K562 (cell line): ENCODE data around the gene CDH16. TPM values are rescaled to one million over a fixed set of nuclear protein-coding genes. Genes with fewer than 3 reads are reported as not detected.

ENCODE experiments used
- BACH1 ChIP-seq: fragments of 200-800 bp; sonication (Bioruptor generic); IDR thresholded peaks from 2 replicates; pipeline ENCODE4 v1.6.1; 2016; ENCODE audit warnings: missing genetic modification characterization, missing compliant biosample characterization
- CCNT2 ChIP-seq: IDR thresholded peaks from 2 replicates; pipeline ENCODE4 v1.6.1; 2011; ENCODE audit warnings: borderline replicate concordance, low read depth, mild to moderate bottlenecking, moderate library complexity, mixed read lengths, low read length; ENCODE audit not compliant: insufficient read length; ENCODE audit errors: extremely low read depth
- MECOM ChIP-seq: fragments of 250-450 bp; sonication (Bioruptor Pico); IDR thresholded peaks from 2 replicates; pipeline ENCODE4 v1.8.0; 2022; ENCODE audit warnings: inconsistent platforms
- MXI1 ChIP-seq: IDR thresholded peaks from 2 replicates; pipeline ENCODE4 v1.6.1; 2011; ENCODE audit warnings: low read depth, mild to moderate bottlenecking, improper control_type of control experiment, low read length
- OTX1 ChIP-seq: fragments of 450-650 bp; formaldehyde crosslinking; IDR thresholded peaks from 2 replicates; pipeline ENCODE4 v1.4.0; 2022; ENCODE audit warnings: mild to moderate bottlenecking
- PRDM10 ChIP-seq: fragments of 450-650 bp; IDR thresholded peaks from 2 replicates; pipeline ENCODE4 v1.6.1; 2018; ENCODE audit not compliant: partially characterized antibody
- PREB ChIP-seq: sonication (generic); formaldehyde crosslinking; IDR thresholded peaks from 2 replicates; pipeline ENCODE4 v1.8.1; 2023; ENCODE audit warnings: mild to moderate bottlenecking, missing genetic modification reagents
- SP1 ChIP-seq: sonication (generic); formaldehyde crosslinking; IDR thresholded peaks from 2 replicates; pipeline ENCODE4 v1.8.1; 2022; ENCODE audit warnings: mild to moderate bottlenecking, missing genetic modification reagents
- TAL1 ChIP-seq: fragments of 450-650 bp; IDR thresholded peaks from 2 replicates; pipeline ENCODE4 v1.6.1; 2016; ENCODE audit warnings: mild to moderate bottlenecking
- TGIF2 ChIP-seq: sonication (generic); formaldehyde crosslinking; IDR thresholded peaks from 2 replicates; pipeline ENCODE4 v1.8.1; 2022; ENCODE audit warnings: mild to moderate bottlenecking, missing genetic modification reagents, moderate library complexity
- ZNF280A ChIP-seq: fragments of 450-650 bp; IDR thresholded peaks from 2 replicates; pipeline ENCODE4 v1.6.1; 2018; ENCODE audit warnings: mild to moderate bottlenecking, low read depth; ENCODE audit not compliant: partially characterized antibody
- ZNF584 ChIP-seq: fragments of 200-800 bp; sonication (Bioruptor generic); IDR thresholded peaks from 2 replicates; pipeline ENCODE4 v1.6.1; 2016; ENCODE audit warnings: low read depth, mild to moderate bottlenecking, missing genetic modification characterization, missing compliant biosample characterization
- ZNF586 ChIP-seq: fragments of 450-650 bp; formaldehyde crosslinking; conservative IDR thresholded peaks from 2 replicates; pipeline ENCODE4 v1.4.0; 2020; ENCODE audit warnings: mild to moderate bottlenecking, moderate library complexity
- polyA plus RNA-seq, 8 experiments: library from polyadenylated mRNA; depleted of rRNA in 4 of 8; stranded (reverse) in 5 of 8; unstranded in 3 of 8; fragments of >200 nt; fragmentation: Nextera tagmentation in 2 of 8; fragmentation: Illumina TruSeq in 1 of 8; extraction: Ambion mirVana in 2 of 8; extraction: Trizol in 1 of 8; gene quantifications; 2 replicates each; pipeline versions ENCODE4 v1.2.1 to v1.2.3, GENCODE V29; 2011 to 2014; ENCODE audit warnings: inconsistent platforms in 1 of 8, missing spikeins in 1 of 8
- total RNA-seq, 7 experiments: library from RNA; depleted of rRNA in 6 of 7; stranded (reverse); fragments of >200 nt in 6 of 7; fragmentation: Illumina TruSeq in 2 of 7; extraction: Trizol in 2 of 7; gene quantifications; 2 replicates each; pipeline versions ENCODE4 v1.2.1 to v1.2.3, GENCODE V29; 2011 to 2021; ENCODE audit warnings: low replicate concordance in 1 of 7
- TF ChIP-seq, protein P1 (sequence below): sonication (generic); formaldehyde crosslinking; IDR thresholded peaks from 2 replicates; pipeline ENCODE4 v1.9.0; 2022; ENCODE audit warnings: mild to moderate bottlenecking, missing genetic modification reagents
- TF ChIP-seq, protein P2 (sequence below): sonication (generic); formaldehyde crosslinking; IDR thresholded peaks from 2 replicates; pipeline ENCODE4 v1.8.0; 2022; ENCODE audit warnings: missing genetic modification reagents, mild to moderate bottlenecking, borderline replicate concordance
- TF ChIP-seq, protein P3 (sequence below): fragments of 150-350 bp; conservative IDR thresholded peaks from 2 replicates; pipeline ENCODE4 v1.6.1; 2014; ENCODE audit warnings: low read length

CDH16 gene
- total and polyA plus RNA-seq, 9 of the 15 experiments (the other 6 are each of a cell fraction or from before 2014, with no cell fraction given): not detected

DNA sequence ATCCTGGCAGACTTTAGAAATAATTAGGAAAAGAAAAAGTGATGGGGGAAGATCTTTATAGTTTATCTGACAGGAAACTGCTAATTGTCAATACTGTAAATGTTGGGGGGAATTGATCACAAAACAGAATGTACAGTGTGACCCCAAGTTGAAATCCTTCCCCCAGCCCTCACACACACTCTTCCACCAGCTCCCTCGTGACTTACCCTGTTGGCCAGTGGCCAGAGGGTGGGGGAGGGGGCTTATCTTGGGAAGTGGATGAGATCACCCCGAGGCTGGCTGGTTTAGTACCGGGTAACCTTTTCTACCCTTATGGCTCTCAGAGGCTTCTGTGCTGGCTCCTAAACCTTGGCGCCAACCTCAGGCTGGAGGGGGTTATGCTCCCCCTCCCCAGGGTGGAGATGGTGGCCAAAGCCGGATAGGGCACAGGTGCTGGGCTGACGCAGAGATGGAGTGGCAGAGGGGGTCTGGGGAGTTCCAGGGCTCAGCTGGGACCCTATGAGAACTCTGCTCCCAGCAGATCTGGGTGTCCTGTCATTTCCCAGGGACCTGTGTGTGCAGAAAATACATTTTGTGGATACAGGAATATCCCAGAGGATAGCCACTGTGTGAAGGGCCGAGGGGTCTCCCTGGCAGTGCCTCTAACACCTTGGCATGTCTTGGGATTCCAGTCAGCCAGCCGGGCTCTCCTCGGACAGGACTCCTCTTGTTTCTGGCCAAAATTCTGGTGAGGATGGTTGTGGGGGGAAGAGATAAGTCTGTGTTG, 18.6 kb downstream of the CDH16 start (continued):
- TF ChIP-seq ZNF586 (CRISPR knock-in tag): no peak
- TF ChIP-seq, protein P1, sequence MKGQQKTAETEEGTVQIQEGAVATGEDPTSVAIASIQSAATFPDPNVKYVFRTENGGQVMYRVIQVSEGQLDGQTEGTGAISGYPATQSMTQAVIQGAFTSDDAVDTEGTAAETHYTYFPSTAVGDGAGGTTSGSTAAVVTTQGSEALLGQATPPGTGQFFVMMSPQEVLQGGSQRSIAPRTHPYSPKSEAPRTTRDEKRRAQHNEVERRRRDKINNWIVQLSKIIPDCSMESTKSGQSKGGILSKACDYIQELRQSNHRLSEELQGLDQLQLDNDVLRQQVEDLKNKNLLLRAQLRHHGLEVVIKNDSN (CRISPR knock-in tag): peak; percentile 81
- TF ChIP-seq OTX1: no peak
- peak; percentile 82; the same call in 1 of the 2 replicates for TF ChIP-seq BACH1 (tag)
- no peak for TF ChIP-seq TAL1
- TF ChIP-seq ZNF584 (CRISPR knock-in tag): 0 out of 2 replicates have a peak, but pooled peaks have one; percentile 20
- no peak for TF ChIP-seq ZNF280A
- no peak for TF ChIP-seq MXI1
- TF ChIP-seq SP1 (CRISPR knock-in tag): peak; percentile 60; the same call in 1 of the 2 replicates
- TF ChIP-seq PREB (CRISPR knock-in tag): peak; percentile 43; the same call in 1 of the 2 replicates
- TF ChIP-seq, protein P2, sequence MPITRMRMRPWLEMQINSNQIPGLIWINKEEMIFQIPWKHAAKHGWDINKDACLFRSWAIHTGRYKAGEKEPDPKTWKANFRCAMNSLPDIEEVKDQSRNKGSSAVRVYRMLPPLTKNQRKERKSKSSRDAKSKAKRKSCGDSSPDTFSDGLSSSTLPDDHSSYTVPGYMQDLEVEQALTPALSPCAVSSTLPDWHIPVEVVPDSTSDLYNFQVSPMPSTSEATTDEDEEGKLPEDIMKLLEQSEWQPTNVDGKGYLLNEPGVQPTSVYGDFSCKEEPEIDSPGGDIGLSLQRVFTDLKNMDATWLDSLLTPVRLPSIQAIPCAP (CRISPR knock-in tag): no peak
- TF ChIP-seq CCNT2: no peak
- peak; percentile 86 for TF ChIP-seq PRDM10
- TF ChIP-seq, protein P3, sequence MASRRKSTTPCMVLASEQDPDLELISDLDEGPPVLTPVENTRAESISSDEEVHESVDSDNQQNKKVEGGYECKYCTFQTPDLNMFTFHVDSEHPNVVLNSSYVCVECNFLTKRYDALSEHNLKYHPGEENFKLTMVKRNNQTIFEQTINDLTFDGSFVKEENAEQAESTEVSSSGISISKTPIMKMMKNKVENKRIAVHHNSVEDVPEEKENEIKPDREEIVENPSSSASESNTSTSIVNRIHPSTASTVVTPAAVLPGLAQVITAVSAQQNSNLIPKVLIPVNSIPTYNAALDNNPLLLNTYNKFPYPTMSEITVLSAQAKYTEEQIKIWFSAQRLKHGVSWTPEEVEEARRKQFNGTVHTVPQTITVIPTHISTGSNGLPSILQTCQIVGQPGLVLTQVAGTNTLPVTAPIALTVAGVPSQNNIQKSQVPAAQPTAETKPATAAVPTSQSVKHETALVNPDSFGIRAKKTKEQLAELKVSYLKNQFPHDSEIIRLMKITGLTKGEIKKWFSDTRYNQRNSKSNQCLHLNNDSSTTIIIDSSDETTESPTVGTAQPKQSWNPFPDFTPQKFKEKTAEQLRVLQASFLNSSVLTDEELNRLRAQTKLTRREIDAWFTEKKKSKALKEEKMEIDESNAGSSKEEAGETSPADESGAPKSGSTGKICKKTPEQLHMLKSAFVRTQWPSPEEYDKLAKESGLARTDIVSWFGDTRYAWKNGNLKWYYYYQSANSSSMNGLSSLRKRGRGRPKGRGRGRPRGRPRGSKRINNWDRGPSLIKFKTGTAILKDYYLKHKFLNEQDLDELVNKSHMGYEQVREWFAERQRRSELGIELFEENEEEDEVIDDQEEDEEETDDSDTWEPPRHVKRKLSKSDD: no peak
- TF ChIP-seq TGIF2 (CRISPR knock-in tag): no peak
- TF ChIP-seq MECOM (CRISPR knock-in tag): no peak
